ENCODE data around the gene RAB44. TPM values are rescaled to one million over a fixed set of nuclear protein-coding genes. Genes with fewer than 3 reads are reported as not detected.

RAB44 gene
- total RNA-seq, 1 experiment from 2014 or later, result 0.11 TPM

GRCh38 chr6:36729161-36729524 is 31.5 kb downstream of the RAB44 start (continued):
- TF ChIP-seq PRDM15 (CRISPR knock-in tag; IDR thresholded peaks at IDR 0.05), result no peak
- TF ChIP-seq GTF2I (CRISPR knock-in tag; conservative IDR thresholded peaks at IDR 0.05), result no peak
- TF ChIP-seq ATF1 (CRISPR knock-in tag; IDR thresholded peaks at IDR 0.05), result no peak
- no peak for TF ChIP-seq KAT7 (CRISPR knock-in tag; IDR thresholded peaks at IDR 0.05; ENCODE audit: borderline replicate concordance)
- TF ChIP-seq CREM (CRISPR knock-in tag; IDR thresholded peaks at IDR 0.05), result no peak
- no peak for TF ChIP-seq ZNF317 (CRISPR knock-in tag; IDR thresholded peaks at IDR 0.05; ENCODE audit: borderline replicate concordance, low read depth)
- TF ChIP-seq MXD4 (CRISPR knock-in tag; IDR thresholded peaks at IDR 0.05; ENCODE audit: borderline replicate concordance), result no peak

DNA sequence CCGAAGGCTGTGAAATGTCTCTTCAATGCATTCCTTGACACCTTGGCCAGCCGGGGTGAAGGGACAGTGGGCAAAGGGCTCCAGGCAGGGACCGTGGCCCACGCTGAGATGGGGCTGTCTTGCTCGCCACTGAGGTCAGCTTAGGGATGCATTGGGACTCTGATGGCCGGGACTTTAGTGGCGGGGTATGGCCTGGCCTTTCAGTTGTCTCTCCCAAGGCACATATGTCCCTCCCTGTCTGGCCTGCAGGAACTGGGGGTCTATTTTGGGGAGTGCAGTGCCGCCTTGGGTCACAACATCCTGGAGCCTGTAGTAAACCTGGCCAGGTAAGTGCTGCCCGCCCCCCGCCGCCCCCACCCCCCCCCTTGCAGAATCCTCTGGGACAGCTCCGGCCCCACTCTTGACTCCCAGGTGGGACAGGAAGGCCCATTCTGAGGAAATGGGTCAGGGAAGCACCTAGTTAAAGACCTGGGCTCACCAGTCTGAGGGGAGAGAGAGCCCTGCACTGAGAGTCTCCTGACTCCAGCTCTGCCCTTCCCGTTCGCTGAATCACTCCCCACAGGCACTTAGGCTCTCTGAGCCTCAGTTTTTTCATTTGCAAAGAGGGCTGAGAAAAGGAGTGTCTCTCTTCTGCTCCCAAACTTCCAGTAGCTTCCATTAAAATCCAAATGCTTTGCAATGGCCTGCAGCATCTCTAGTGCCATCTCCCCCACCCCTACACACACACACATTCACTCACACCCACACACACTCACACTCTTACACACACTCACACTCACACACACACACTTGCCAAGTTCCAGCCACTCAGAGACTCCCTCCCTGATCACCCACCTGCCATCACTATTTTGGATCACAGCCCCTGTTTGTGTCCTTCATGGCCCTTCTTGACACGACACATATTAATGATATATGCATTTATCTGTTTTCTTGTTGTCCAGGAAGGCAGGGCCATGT is 33.1 kb downstream of the RAB44 start:
- Mint-ChIP-seq H3K4me3 (no peak overlapping the region), H3K4me1 (peaks cover 16% of the 10 kb centered on the region), H3K9me3 (no peaks in the 10 kb centered on the region), H3K36me3 (no peaks in the 10 kb centered on the region), H3K27ac (no peak overlapping the region), H3K27me3 (ENCODE audit: low read depth) (peaks cover 2% of the 10 kb centered on the region; the same call in 1 of the 2 replicates)
- no peak for DNase-seq (ENCODE audit: low spot score)
- peak; percentile 55 for ATAC-seq
- no peak for TF ChIP-seq ZNF317 (CRISPR knock-in tag; IDR thresholded peaks at IDR 0.05; ENCODE audit: borderline replicate concordance, low read depth)
- POLR2A ChIA-PET, result interaction anchor here (0.6 kb wide), 1 partner anchor 121 kb away, joined by 4 read pairs; no protein-coding TSS in a partner anchor
- CTCF ChIA-PET, result interaction anchor here (0.9 to 2.2 kb wide), 5 partner anchors 28 to 116 kb away, joined by 3 to 10 read pairs (median 4); no protein-coding TSS in a partner anchor

- Mint-ChIP-seq H3K9me3 (no peaks in the 10 kb centered on the region), H3K36me3 (no peaks in the 10 kb centered on the region), H3K4me3 (no peak overlapping the region), H3K27ac (no peak overlapping the region), H3K4me1 (peaks cover 16% of the 10 kb centered on the region), H3K27me3 (ENCODE audit: low read depth) (peaks cover 2% of the 10 kb centered on the region; the same call in 1 of the 2 replicates)
- ATAC-seq (no peak; the same call in 1 of the 2 replicates), DNase-seq (ENCODE audit: low spot score) (no peak)
- POLR2A ChIA-PET, result no interaction called here
- TF ChIP-seq CREB1 (CRISPR knock-in tag; IDR thresholded peaks at IDR 0.05) (no peak), ATF3 (CRISPR knock-in tag; conservative IDR thresholded peaks at IDR 0.05) (no peak), ZNF219 (CRISPR knock-in tag; IDR thresholded peaks at IDR 0.05; ENCODE audit: borderline replicate concordance) (no peak), ZNF121 (CRISPR knock-in tag; IDR thresholded peaks at IDR 0.05) (no peak), ZMAT4 (CRISPR knock-in tag; IDR thresholded peaks at IDR 0.05) (no peak), ZNF423 (CRISPR knock-in tag; IDR thresholded peaks at IDR 0.05) (no peak), ZBTB21 (CRISPR knock-in tag; IDR thresholded peaks at IDR 0.05; ENCODE audit: borderline replicate concordance) (no peak), FOXP1 (CRISPR knock-in tag; IDR thresholded peaks at IDR 0.05; ENCODE audit: borderline replicate concordance) (no peak), ZNF396 (CRISPR knock-in tag; IDR thresholded peaks at IDR 0.05; ENCODE audit: borderline replicate concordance) (no peak), TP53 (CRISPR knock-in tag; IDR thresholded peaks at IDR 0.05) (no peak), ZNF416 (CRISPR knock-in tag; IDR thresholded peaks at IDR 0.05) (no peak), FOXK1 (CRISPR knock-in tag; IDR thresholded peaks at IDR 0.05) (no peak)
- TF ChIP-seq, protein P1, sequence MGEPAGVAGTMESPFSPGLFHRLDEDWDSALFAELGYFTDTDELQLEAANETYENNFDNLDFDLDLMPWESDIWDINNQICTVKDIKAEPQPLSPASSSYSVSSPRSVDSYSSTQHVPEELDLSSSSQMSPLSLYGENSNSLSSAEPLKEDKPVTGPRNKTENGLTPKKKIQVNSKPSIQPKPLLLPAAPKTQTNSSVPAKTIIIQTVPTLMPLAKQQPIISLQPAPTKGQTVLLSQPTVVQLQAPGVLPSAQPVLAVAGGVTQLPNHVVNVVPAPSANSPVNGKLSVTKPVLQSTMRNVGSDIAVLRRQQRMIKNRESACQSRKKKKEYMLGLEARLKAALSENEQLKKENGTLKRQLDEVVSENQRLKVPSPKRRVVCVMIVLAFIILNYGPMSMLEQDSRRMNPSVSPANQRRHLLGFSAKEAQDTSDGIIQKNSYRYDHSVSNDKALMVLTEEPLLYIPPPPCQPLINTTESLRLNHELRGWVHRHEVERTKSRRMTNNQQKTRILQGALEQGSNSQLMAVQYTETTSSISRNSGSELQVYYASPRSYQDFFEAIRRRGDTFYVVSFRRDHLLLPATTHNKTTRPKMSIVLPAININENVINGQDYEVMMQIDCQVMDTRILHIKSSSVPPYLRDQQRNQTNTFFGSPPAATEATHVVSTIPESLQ (CRISPR knock-in tag; IDR thresholded peaks at IDR 0.05), result no peak
- CTCF ChIA-PET, result interaction anchor here (0.5 to 2.2 kb wide), 3 partner anchors 34 to 356 kb away, joined by 3 to 5 read pairs (median 4); no protein-coding TSS in a partner anchor
Observed at GRCh38 chr6:36731622-36732310, 34.1 kb downstream of the RAB44 start.

All from WTC11 (cell line).